Measurements from ENCODE around the gene TIMM22.
A peak's percentile ranks its signal among the peaks of the same experiment; 100 is the strongest.
"Not testable (repeated sequence)": the region's sequence is repeated elsewhere in the genome, so short reads cannot be mapped to it uniquely, and the experiment has no call there.

TIMM22 gene

GRCh38 chr17:996554-997344, at the start of gene TIMM22:
TIMM22 (plus strand) TSS chr17:997129; CDS start chr17:997143, 14 bp downstream.
- H3K9me3 ChIP-seq (ENCODE audit: control insufficient read depth in 2 of 2, low read length in 2 of 2), result no peaks in the 10 kb centered on the region
- peak within 1 kb of the TSS; percentile 99 to 100 for H3K4me3 ChIP-seq (ENCODE audit: low read length in 2 of 2)
- peak within 1 kb of the TSS; percentile 87 to 90 for H3K27ac ChIP-seq (ENCODE audit: low read depth in 2 of 2, low read length in 2 of 2)
- peaks cover 19 to 21% of the 10 kb centered on the region in 2 donors for H3K36me3 ChIP-seq (ENCODE audit: control insufficient read depth in 2 of 2, insufficient read depth in 2 of 2, low read length in 2 of 2)
- H3K4me1 ChIP-seq (ENCODE audit: control insufficient read depth in 2 of 2, insufficient read depth in 2 of 2, low read length in 2 of 2), result peaks cover 10 to 23% of the 10 kb centered on the region in 2 donors
- H3K9ac ChIP-seq (ENCODE audit: low read depth in 1 of 2, low read length in 2 of 2), result peak within 1 kb of the TSS; percentile 98
- no peaks in the 10 kb centered on the region for H3K27me3 ChIP-seq (ENCODE audit: control insufficient read depth in 2 of 2, insufficient read depth in 2 of 2, low read length in 2 of 2)

GRCh38 chr17:948284-948852, 48.6 kb upstream of the TIMM22 start:
- Histone ChIP-seq H3K9ac (ENCODE audit: low read depth in 1 of 2, low read length in 2 of 2) (no peak overlapping the region), H3K4me3 (ENCODE audit: low read length in 2 of 2) (no peak overlapping the region)

GRCh38 chr17:949623-950303, 47.2 kb upstream of the TIMM22 start:
- Histone ChIP-seq H3K4me1 (ENCODE audit: control insufficient read depth in 2 of 2, insufficient read depth in 2 of 2, low read length in 2 of 2) (peaks cover 0 to 2% of the 10 kb centered on the region in 2 donors), H3K4me3 (ENCODE audit: low read length in 2 of 2) (no peak overlapping the region), H3K27ac (ENCODE audit: low read depth in 2 of 2, low read length in 2 of 2) (no peak overlapping the region), H3K27me3 (ENCODE audit: control insufficient read depth in 2 of 2, insufficient read depth in 2 of 2, low read length in 2 of 2) (no peaks in the 10 kb centered on the region), H3K9me3 (ENCODE audit: control insufficient read depth in 2 of 2, low read length in 2 of 2) (no peaks in the 10 kb centered on the region), H3K9ac (ENCODE audit: low read depth in 1 of 2, low read length in 2 of 2) (no peak overlapping the region), H3K36me3 (ENCODE audit: control insufficient read depth in 2 of 2, insufficient read depth in 2 of 2, low read length in 2 of 2) (no peaks in the 10 kb centered on the region)

More at GRCh38 chr17:948284-948852, 48.6 kb upstream of the TIMM22 start:
- H3K27ac ChIP-seq (ENCODE audit: low read depth in 2 of 2, low read length in 2 of 2), result peak overlapping the region in 1 of 2 donors; percentile 32
- no peaks in the 10 kb centered on the region for H3K36me3 ChIP-seq (ENCODE audit: control insufficient read depth in 2 of 2, insufficient read depth in 2 of 2, low read length in 2 of 2)
- peaks cover 0 to 2% of the 10 kb centered on the region in 2 donors for H3K4me1 ChIP-seq (ENCODE audit: control insufficient read depth in 2 of 2, insufficient read depth in 2 of 2, low read length in 2 of 2)
- no peaks in the 10 kb centered on the region for H3K9me3 ChIP-seq (ENCODE audit: control insufficient read depth in 2 of 2, low read length in 2 of 2)
- no peaks in the 10 kb centered on the region for H3K27me3 ChIP-seq (ENCODE audit: control insufficient read depth in 2 of 2, insufficient read depth in 2 of 2, low read length in 2 of 2)

- Histone ChIP-seq H3K27ac (ENCODE audit: low read depth in 2 of 2, low read length in 2 of 2) (peak overlapping the region in 1 of 2 donors; percentile 16), H3K9me3 (ENCODE audit: control insufficient read depth in 2 of 2, low read length in 2 of 2) (no peaks in the 10 kb centered on the region), H3K4me1 (ENCODE audit: control insufficient read depth in 2 of 2, insufficient read depth in 2 of 2, low read length in 2 of 2) (peaks cover 0 to 2% of the 10 kb centered on the region in 2 donors), H3K27me3 (ENCODE audit: control insufficient read depth in 2 of 2, insufficient read depth in 2 of 2, low read length in 2 of 2) (no peaks in the 10 kb centered on the region), H3K9ac (ENCODE audit: low read depth in 1 of 2, low read length in 2 of 2) (no peak overlapping the region), H3K36me3 (ENCODE audit: control insufficient read depth in 2 of 2, insufficient read depth in 2 of 2, low read length in 2 of 2) (no peaks in the 10 kb centered on the region), H3K4me3 (ENCODE audit: low read length in 2 of 2) (no peak overlapping the region)
Observed at GRCh38 chr17:951325-952132, 45.4 kb upstream of the TIMM22 start.

- not testable (repeated sequence) for H3K9me3 ChIP-seq (ENCODE audit: control insufficient read depth in 2 of 2, low read length in 2 of 2); H3K36me3 ChIP-seq (ENCODE audit: control insufficient read depth in 2 of 2, insufficient read depth in 2 of 2, low read length in 2 of 2); H3K27ac ChIP-seq (ENCODE audit: low read depth in 2 of 2, low read length in 2 of 2); H3K9ac ChIP-seq (ENCODE audit: low read depth in 1 of 2, low read length in 2 of 2); H3K27me3 ChIP-seq (ENCODE audit: control insufficient read depth in 2 of 2, insufficient read depth in 2 of 2, low read length in 2 of 2); H3K4me1 ChIP-seq (ENCODE audit: control insufficient read depth in 2 of 2, insufficient read depth in 2 of 2, low read length in 2 of 2); H3K4me3 ChIP-seq (ENCODE audit: low read length in 2 of 2)
Observed at GRCh38 chr17:952592-952991, 44.3 kb upstream of the TIMM22 start.

- no peaks in the 10 kb centered on the region for H3K27me3 ChIP-seq (ENCODE audit: control insufficient read depth in 2 of 2, insufficient read depth in 2 of 2, low read length in 2 of 2)
- no peaks in the 10 kb centered on the region for H3K9me3 ChIP-seq (ENCODE audit: control insufficient read depth in 2 of 2, low read length in 2 of 2)
- no peak overlapping the region for H3K4me3 ChIP-seq (ENCODE audit: low read length in 2 of 2)
- H3K4me1 ChIP-seq (ENCODE audit: control insufficient read depth in 2 of 2, insufficient read depth in 2 of 2, low read length in 2 of 2), result peaks cover 0 to 2% of the 10 kb centered on the region in 2 donors
- no peak overlapping the region for H3K9ac ChIP-seq (ENCODE audit: low read depth in 1 of 2, low read length in 2 of 2)
- H3K36me3 ChIP-seq (ENCODE audit: control insufficient read depth in 2 of 2, insufficient read depth in 2 of 2, low read length in 2 of 2), result no peaks in the 10 kb centered on the region
- no peak overlapping the region for H3K27ac ChIP-seq (ENCODE audit: low read depth in 2 of 2, low read length in 2 of 2)
Observed at GRCh38 chr17:953767-954166, 43.2 kb upstream of the TIMM22 start.

- Histone ChIP-seq H3K27me3 (ENCODE audit: control insufficient read depth in 2 of 2, insufficient read depth in 2 of 2, low read length in 2 of 2) (no peaks in the 10 kb centered on the region), H3K36me3 (ENCODE audit: control insufficient read depth in 2 of 2, insufficient read depth in 2 of 2, low read length in 2 of 2) (no peaks in the 10 kb centered on the region), H3K27ac (ENCODE audit: low read depth in 2 of 2, low read length in 2 of 2) (peak overlapping the region in 1 of 2 donors; percentile 23), H3K4me1 (ENCODE audit: control insufficient read depth in 2 of 2, insufficient read depth in 2 of 2, low read length in 2 of 2) (peaks cover 0 to 2% of the 10 kb centered on the region in 2 donors), H3K4me3 (ENCODE audit: low read length in 2 of 2) (no peak overlapping the region), H3K9me3 (ENCODE audit: control insufficient read depth in 2 of 2, low read length in 2 of 2) (no peaks in the 10 kb centered on the region), H3K9ac (ENCODE audit: low read depth in 1 of 2, low read length in 2 of 2) (no peak overlapping the region)
Observed at GRCh38 chr17:954431-955164, 42.3 kb upstream of the TIMM22 start.

GRCh38 chr17:956905-957304, 40.0 kb upstream of the TIMM22 start:
- Histone ChIP-seq H3K27ac (ENCODE audit: low read depth in 2 of 2, low read length in 2 of 2) (no peak overlapping the region), H3K4me1 (ENCODE audit: control insufficient read depth in 2 of 2, insufficient read depth in 2 of 2, low read length in 2 of 2) (peaks cover 0 to under 1% of the 10 kb centered on the region in 2 donors), H3K4me3 (ENCODE audit: low read length in 2 of 2) (no peak overlapping the region), H3K36me3 (ENCODE audit: control insufficient read depth in 2 of 2, insufficient read depth in 2 of 2, low read length in 2 of 2) (no peaks in the 10 kb centered on the region), H3K9ac (ENCODE audit: low read depth in 1 of 2, low read length in 2 of 2) (no peak overlapping the region), H3K9me3 (ENCODE audit: control insufficient read depth in 2 of 2, low read length in 2 of 2) (no peaks in the 10 kb centered on the region), H3K27me3 (ENCODE audit: control insufficient read depth in 2 of 2, insufficient read depth in 2 of 2, low read length in 2 of 2) (no peaks in the 10 kb centered on the region)

GRCh38 chr17:957856-958421, 39.0 kb upstream of the TIMM22 start:
- Histone ChIP-seq H3K36me3 (ENCODE audit: control insufficient read depth in 2 of 2, insufficient read depth in 2 of 2, low read length in 2 of 2) (no peaks in the 10 kb centered on the region), H3K4me3 (ENCODE audit: low read length in 2 of 2) (no peak overlapping the region)

More at GRCh38 chr17:957856-958421, 39.0 kb upstream of the TIMM22 start:
- H3K27me3 ChIP-seq (ENCODE audit: control insufficient read depth in 2 of 2, insufficient read depth in 2 of 2, low read length in 2 of 2), result peaks cover 0 to 4% of the 10 kb centered on the region in 2 donors
- H3K27ac ChIP-seq (ENCODE audit: low read depth in 2 of 2, low read length in 2 of 2), result no peak overlapping the region
- no peaks in the 10 kb centered on the region for H3K4me1 ChIP-seq (ENCODE audit: control insufficient read depth in 2 of 2, insufficient read depth in 2 of 2, low read length in 2 of 2)
- no peaks in the 10 kb centered on the region for H3K9me3 ChIP-seq (ENCODE audit: control insufficient read depth in 2 of 2, low read length in 2 of 2)
- no peak overlapping the region for H3K9ac ChIP-seq (ENCODE audit: low read depth in 1 of 2, low read length in 2 of 2)

All from mucosa of rectum (tissue), 2 donors.